Dermis microvascular lymphatic vessel endothelial cell (primary cell): ENCODE data around the gene POLA2. TPM values are rescaled to one million over a fixed set of nuclear protein-coding genes. Genes with fewer than 3 reads are reported as not detected.
"Not testable (repeated sequence)": the region's sequence is repeated elsewhere in the genome, so short reads cannot be mapped to it uniquely, and the experiment has no call there.

ENCODE experiments used
- DNase-seq, 2 donors: peaks; one replicate each; pipeline versions ENCODE4 v3.0.0 to v3.0.0-alpha.2; 2010; ENCODE audit warnings: low read depth in 2 of 2
- total RNA-seq: library from RNA; depleted of rRNA; stranded (reverse); fragments of >200 nt; gene quantifications from 2 replicates; pipeline ENCODE4 v1.2.1, GENCODE V29; 2014

The POLA2 gene, protein sequence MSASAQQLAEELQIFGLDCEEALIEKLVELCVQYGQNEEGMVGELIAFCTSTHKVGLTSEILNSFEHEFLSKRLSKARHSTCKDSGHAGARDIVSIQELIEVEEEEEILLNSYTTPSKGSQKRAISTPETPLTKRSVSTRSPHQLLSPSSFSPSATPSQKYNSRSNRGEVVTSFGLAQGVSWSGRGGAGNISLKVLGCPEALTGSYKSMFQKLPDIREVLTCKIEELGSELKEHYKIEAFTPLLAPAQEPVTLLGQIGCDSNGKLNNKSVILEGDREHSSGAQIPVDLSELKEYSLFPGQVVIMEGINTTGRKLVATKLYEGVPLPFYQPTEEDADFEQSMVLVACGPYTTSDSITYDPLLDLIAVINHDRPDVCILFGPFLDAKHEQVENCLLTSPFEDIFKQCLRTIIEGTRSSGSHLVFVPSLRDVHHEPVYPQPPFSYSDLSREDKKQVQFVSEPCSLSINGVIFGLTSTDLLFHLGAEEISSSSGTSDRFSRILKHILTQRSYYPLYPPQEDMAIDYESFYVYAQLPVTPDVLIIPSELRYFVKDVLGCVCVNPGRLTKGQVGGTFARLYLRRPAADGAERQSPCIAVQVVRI
- 4.7 and 5.7 TPM in 2 replicates for total RNA-seq

- DNase-seq = peak; percentile 94 to 95
These were observed at the start of gene POLA2 for GRCh38 chr11:65261591-65262380. POLA2 (plus strand) TSS chr11:65261962; CDS start chr11:65262293, 331 bp downstream.

GRCh38 chr11:65212226-65212801, 49.4 kb upstream of the POLA2 start:
- DNase-seq = no peak

DNA sequence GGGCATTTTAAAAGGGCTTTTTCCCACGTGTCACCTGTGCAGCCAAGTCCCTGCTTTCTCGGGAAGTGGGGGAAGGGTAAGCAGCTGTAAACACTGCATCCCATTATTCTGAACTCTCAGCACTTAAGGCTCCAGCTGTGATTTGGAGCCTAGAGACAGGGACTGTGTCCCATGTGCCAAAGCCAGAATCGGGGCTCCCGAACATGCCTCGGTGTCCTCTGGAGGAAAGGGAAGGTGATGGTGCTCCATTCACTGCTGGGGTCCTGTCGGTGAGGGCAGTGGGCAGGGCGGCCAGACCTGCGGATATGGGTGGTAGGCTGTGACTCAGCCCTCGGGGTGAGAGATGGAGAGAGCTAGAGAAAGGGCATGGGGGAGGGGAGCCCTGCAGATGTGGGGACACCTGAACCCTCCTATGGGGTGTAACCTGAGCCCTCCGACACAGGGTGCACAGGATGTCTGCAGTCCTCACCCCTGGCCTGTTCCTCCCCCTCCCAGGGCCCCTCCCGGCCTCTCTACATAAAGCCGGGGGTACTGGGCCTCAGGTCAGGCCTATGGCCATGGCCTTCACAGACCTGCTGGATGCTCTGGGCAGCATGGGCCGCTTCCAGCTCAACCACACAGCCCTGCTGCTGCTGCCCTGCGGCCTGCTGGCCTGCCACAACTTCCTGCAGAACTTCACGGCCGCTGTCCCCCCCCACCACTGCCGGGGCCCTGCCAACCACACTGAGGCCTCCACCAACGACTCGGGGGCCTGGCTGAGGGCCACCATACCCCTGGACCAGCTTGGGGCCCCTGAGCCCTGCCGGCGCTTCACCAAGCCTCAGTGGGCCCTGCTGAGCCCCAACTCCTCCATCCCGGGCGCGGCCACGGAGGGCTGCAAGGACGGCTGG, 48.2 kb upstream of the POLA2 start:
- peak in 1 of 2 donors; percentile 24 for DNase-seq

DNA sequence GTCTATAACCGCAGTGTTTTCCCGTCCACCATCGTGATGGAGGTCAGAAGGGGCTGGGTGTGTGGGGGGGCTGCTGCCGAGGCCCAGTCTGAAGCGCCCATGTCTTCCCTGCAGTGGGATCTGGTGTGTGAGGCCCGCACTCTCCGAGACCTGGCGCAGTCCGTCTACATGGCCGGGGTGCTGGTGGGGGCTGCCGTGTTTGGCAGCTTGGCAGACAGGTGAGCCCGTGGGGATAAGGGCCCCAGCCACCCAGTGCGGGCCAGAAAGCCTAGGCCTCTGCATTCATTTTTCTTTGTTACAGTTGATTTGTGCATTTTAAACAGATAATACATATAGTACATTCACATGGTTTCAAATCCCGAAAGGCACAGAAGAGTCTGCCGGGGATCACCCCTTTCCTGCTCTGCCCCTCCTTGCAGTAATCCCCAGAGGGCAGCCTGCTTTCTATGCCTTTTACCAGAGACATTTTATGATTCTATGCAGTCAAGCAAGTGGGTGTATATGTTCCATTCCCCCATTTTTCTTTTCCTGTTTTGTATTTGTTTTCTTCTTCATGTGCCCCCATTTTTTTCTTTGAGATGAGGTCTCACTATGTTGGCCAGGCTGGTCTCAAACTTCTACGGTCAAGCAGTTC, 47.4 kb upstream of the POLA2 start:
- no peak for DNase-seq

GRCh38 chr11:65215441-65216076, 46.2 kb upstream of the POLA2 start:
- no peak for DNase-seq

GRCh38 chr11:65216830-65217229, 44.9 kb upstream of the POLA2 start:
- no peak for DNase-seq

GRCh38 chr11:65217441-65218423, 44.0 kb upstream of the POLA2 start:
- DNase-seq = no peak

- no peak for DNase-seq
These were observed 43.3 kb upstream of the POLA2 start for GRCh38 chr11:65218446-65218845.

DNA sequence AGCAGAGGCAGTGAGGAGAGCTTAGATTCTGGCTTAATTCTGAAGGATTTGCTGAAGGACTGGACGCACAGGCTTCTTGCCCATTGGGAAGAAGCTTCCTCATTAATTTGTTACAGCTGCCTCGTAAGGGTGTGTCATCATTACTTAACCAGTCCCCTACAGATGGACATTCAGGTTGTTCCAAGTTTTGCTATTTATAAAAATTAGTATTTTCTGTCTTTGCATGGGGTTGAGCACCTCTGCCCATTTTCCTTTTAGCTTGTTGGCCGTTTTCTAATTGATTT, 41.9 kb upstream of the POLA2 start:
- no peak for DNase-seq

GRCh38 chr11:65221026-65221425, 40.7 kb upstream of the POLA2 start:
- no peak for DNase-seq

DNA sequence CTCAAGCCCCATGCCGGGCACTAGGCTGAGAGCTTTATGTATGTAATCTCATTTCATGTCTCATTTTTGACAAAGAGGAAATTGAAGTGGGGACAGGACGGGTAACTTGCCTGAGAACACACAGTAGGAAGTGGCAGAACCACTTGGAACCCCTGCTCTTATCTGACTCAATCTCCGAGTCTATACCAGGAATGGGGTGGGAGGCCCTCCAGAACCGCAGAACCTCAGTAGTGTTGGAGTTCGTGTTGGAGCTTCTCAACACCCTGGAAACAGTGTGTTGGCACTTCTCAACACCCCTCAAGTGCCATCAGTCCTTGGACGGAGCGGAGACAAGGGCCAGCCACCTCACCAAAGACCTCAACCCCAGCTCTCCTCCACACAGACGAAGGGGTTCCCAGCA, 38.8 kb upstream of the POLA2 start:
- no peak for DNase-seq

GRCh38 chr11:65224930-65225278, 36.9 kb upstream of the POLA2 start:
- DNase-seq = peak in 1 of 2 donors; percentile 53

DNA sequence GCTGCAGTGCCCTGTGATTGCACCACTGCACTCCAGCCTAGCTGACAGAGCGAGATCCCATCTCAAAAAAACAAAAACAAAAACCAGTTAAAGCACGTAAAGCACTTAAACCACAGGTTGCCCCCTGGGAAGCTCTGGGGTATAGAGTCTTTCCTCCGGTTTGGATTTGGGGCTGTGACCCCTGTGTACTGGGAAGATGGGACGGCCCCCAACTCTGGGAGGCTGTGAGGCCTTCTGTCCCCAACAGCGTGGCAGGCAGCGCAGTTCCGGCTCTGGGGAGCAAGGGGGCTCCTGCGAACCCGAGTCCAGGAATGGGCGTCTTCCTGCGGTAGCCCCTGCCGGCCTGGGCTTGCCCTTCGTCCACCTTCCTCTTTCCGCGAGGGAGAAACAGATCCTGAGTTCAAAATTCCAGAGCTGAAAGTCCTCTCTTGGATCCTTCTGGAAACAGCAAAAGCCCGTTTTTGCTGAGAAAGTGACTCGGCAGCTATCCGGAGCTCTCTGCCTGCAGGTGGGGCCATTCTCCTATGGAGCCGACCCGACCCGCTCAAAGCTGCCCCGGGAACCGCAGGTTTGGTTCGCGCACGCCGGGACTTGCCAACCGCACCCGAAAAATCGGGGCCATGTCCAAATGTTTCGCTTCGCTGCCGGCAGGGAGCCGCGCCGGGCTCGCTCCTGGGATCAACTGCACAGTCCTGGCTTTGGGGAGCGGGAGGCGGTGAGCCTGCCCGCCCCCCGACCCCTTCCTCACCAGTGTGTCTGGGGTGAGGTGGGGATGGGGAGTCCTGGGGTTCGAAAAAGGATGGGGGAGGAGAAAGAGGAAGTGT, 36.3 kb upstream of the POLA2 start:
- peak; percentile 36 to 71 for DNase-seq

GRCh38 chr11:65226103-65226442, 35.7 kb upstream of the POLA2 start:
- no peak for DNase-seq

DNA sequence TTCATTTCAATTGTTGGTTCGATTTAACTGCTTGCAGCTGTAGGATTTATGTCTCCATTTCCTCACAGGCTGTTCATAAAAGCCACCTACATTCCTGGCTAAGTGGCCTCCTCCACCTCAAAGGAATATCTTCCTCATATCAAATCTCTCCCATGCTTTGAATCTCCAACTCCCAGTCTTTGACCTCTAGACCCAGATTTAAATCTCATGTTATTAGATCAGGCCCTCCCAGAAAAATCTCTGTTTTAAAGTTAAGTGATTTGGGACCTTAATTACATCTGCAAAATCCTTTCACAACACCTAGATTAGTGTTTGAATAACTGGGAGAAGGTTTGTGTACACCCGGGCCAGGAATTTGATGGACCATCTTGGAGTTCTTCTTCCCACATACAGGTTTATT, 33.9 kb upstream of the POLA2 start:
- no peak for DNase-seq

GRCh38 chr11:65236194-65237059, 25.3 kb upstream of the POLA2 start:
- no peak for DNase-seq

- DNase-seq = not testable (repeated sequence)
These were observed 23.5 kb upstream of the POLA2 start for GRCh38 chr11:65238302-65238701.
